Neural progenitor cell (in vitro differentiated cells): ENCODE data around the gene PLXNA4. TPM values are rescaled to one million over a fixed set of nuclear protein-coding genes. Genes with fewer than 3 reads are reported as not detected.
"Not testable (repeated sequence)": the region's sequence is repeated elsewhere in the genome, so short reads cannot be mapped to it uniquely, and the experiment has no call there.

Experiments used
- DNase-seq: peaks from one replicate; pipeline ENCODE4 v3.0.0-alpha.2; 2016; ENCODE audit warnings: low spot score
- H2AFZ ChIP-seq: fragments of 200-600 bp; sonication (generic); replicated peaks from 2 replicates; pipeline ENCODE4 v1.6.1; 2016; ENCODE audit warnings: antibody characterized with exemption
- H3F3A ChIP-seq: fragments of 200-600 bp; sonication (generic); 2 replicates; pipeline ENCODE4 v1.6.1; 2016; ENCODE audit warnings: antibody characterized with exemption, low read depth
- H3K27ac ChIP-seq: fragments of 200-600 bp; sonication (generic); 2 replicates; pipeline ENCODE4 v1.5.1; 2016; ENCODE audit warnings: mild to moderate bottlenecking
- H3K27me3 ChIP-seq: fragments of 200-600 bp; sonication (generic); 2 replicates; pipeline ENCODE4 v1.6.1; 2016; ENCODE audit warnings: mild to moderate bottlenecking, moderate library complexity
- H3K36me3 ChIP-seq: fragments of 200-600 bp; sonication (generic); 2 replicates; pipeline ENCODE4 v1.5.1; 2016
- H3K4me1 ChIP-seq: fragments of 200-600 bp; sonication (generic); 2 replicates; pipeline ENCODE4 v1.6.1; 2016; ENCODE audit warnings: mixed run types
- H3K4me2 ChIP-seq: fragments of 200-600 bp; sonication (generic); 2 replicates; pipeline ENCODE4 v1.6.1; 2016
- H3K4me3 ChIP-seq: fragments of 200-600 bp; sonication (generic); 2 replicates; pipeline ENCODE4 v1.5.1; 2016
- H3K79me2 ChIP-seq: fragments of 200-600 bp; sonication (generic); 2 replicates; pipeline ENCODE4 v1.6.1; 2016; ENCODE audit warnings: low read depth
- H3K9ac ChIP-seq: fragments of 200-600 bp; sonication (generic); 2 replicates; pipeline ENCODE4 v1.6.1; 2016
- H3K9me3 ChIP-seq: fragments of 200-600 bp; sonication (generic); 2 replicates; pipeline ENCODE4 v1.5.1; 2016; ENCODE audit warnings: low read depth
- H4K20me1 ChIP-seq: fragments of 200-600 bp; sonication (generic); 2 replicates; pipeline ENCODE4 v1.6.1; 2016; ENCODE audit warnings: low read depth
- H3K27ac Mint-ChIP-seq: 3 replicates; pipeline ENCODE4 v1.8.0; 2021; ENCODE audit warnings: mixed read lengths
- H3K27me3 Mint-ChIP-seq: 2 replicates; pipeline ENCODE4 v1.8.0; 2022; ENCODE audit warnings: low read depth, mild to moderate bottlenecking, inconsistent platforms, moderate library complexity, mixed read lengths; ENCODE audit not compliant: insufficient read depth
- H3K36me3 Mint-ChIP-seq: 3 replicates; pipeline ENCODE4 v1.8.0; 2021; ENCODE audit warnings: mixed read lengths
- H3K4me1 Mint-ChIP-seq: 3 replicates; pipeline ENCODE4 v1.8.0; 2021; ENCODE audit warnings: mixed read lengths
- H3K4me3 Mint-ChIP-seq: 3 replicates; pipeline ENCODE4 v1.8.0; 2021; ENCODE audit warnings: mild to moderate bottlenecking, moderate library complexity, mixed read lengths
- H3K9me3 Mint-ChIP-seq: 3 replicates; pipeline ENCODE4 v1.8.0; 2020; ENCODE audit warnings: mixed read lengths
- EZH2 ChIP-seq: fragments of 200-600 bp; sonication (generic); IDR thresholded peaks from 2 replicates; pipeline ENCODE4 v1.6.1; 2017; ENCODE audit warnings: antibody characterized with exemption, mild to moderate bottlenecking, moderate library complexity
- EZH2phosphoT487 ChIP-seq: fragments of 200-600 bp; sonication (generic); IDR thresholded peaks from 2 replicates; pipeline ENCODE4 v1.6.1; 2017; ENCODE audit warnings: antibody characterized with exemption
- total RNA-seq: library from RNA; depleted of rRNA; stranded (reverse); fragments of >200 nt; gene quantifications from 2 replicates; pipeline ENCODE4 v1.2.3, GENCODE V29; 2015; ENCODE audit warnings: low replicate concordance
- TF ChIP-seq, protein P1 (sequence below): fragments of 200-600 bp; sonication (generic); IDR thresholded peaks from 2 replicates; pipeline ENCODE4 v1.5.1; 2017; ENCODE audit warnings: antibody characterized with exemption, mild to moderate bottlenecking

PLXNA4 gene
- total RNA-seq, 1 donor from 2014 or later: 0.49 TPM

DNA sequence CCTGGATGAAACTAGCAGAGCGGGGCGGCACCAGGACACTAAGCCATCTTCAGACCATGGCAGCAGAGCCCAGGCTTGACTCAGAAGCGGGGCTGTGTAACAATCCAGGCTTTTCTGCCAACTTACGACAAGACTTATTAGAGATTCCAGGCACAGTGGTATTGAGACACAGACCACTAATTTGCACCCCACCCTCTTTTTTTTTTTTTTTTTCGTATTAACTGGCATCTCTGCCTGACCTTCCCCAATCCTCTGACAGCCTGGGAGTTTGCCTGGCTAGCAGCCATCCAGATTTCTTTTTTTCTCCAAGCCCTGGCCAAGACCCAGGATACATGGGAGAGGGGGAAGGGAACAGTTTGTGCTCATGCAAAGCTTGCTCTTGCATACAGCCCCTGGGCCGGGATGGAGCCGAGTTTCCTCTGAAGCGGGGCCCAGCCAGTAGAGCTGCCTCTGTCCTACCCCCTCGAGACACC, 182.4 kb downstream of the PLXNA4 start:
- Mint-ChIP-seq H3K9me3 (no peaks in the 10 kb centered on the region), H3K4me3 (no peak overlapping the region), H3K4me1 (peaks cover 3% of the 10 kb centered on the region), H3K27me3 (peaks cover 10% of the 10 kb centered on the region), H3K36me3 (no peaks in the 10 kb centered on the region), H3K27ac (no peak overlapping the region)
- H3K4me1 ChIP-seq: no peaks in the 10 kb centered on the region
- no peak overlapping the region for H3K4me3 ChIP-seq
- peaks cover 3% of the 10 kb centered on the region for H3K27me3 ChIP-seq
- no peaks in the 10 kb centered on the region for H4K20me1 ChIP-seq
- no peaks in the 10 kb centered on the region for H3F3A ChIP-seq
- H3K79me2 ChIP-seq: no peaks in the 10 kb centered on the region
- no peaks in the 10 kb centered on the region for H3K9me3 ChIP-seq
- no peak for DNase-seq
- H3K9ac ChIP-seq: no peak overlapping the region
- no peak overlapping the region for H3K27ac ChIP-seq
- no peaks in the 10 kb centered on the region for H3K36me3 ChIP-seq
- H3K4me2 ChIP-seq: no peak overlapping the region
- no peak overlapping the region for H2AFZ ChIP-seq
- TF ChIP-seq EZH2phosphoT487 (no peak), EZH2 (no peak)
- TF ChIP-seq, protein P1, sequence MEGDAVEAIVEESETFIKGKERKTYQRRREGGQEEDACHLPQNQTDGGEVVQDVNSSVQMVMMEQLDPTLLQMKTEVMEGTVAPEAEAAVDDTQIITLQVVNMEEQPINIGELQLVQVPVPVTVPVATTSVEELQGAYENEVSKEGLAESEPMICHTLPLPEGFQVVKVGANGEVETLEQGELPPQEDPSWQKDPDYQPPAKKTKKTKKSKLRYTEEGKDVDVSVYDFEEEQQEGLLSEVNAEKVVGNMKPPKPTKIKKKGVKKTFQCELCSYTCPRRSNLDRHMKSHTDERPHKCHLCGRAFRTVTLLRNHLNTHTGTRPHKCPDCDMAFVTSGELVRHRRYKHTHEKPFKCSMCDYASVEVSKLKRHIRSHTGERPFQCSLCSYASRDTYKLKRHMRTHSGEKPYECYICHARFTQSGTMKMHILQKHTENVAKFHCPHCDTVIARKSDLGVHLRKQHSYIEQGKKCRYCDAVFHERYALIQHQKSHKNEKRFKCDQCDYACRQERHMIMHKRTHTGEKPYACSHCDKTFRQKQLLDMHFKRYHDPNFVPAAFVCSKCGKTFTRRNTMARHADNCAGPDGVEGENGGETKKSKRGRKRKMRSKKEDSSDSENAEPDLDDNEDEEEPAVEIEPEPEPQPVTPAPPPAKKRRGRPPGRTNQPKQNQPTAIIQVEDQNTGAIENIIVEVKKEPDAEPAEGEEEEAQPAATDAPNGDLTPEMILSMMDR: no peak

DNA sequence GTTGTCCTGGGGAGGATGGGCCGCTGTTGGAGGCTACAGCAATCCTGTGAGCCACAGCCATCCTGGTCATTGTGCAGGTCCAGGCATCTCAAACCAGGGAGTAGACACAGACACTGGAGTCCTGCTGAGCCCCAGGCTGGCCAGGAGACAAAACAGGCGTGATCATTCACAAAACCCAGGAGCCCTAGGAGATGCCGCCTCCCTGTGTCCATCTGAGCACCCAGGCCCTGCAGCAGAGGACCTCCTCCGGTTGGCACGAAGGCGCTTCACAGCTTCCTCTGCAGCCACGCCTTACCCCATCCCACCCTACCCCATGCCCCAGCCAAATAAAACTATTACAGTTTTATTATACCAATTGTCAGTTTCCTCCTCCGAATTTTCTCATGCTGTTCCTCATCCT, 183.6 kb downstream of the PLXNA4 start:
- H3K79me2 ChIP-seq: no peaks in the 10 kb centered on the region
- H3K27me3 Mint-ChIP-seq: peaks cover 15% of the 10 kb centered on the region
- no peak for DNase-seq
- H3K27me3 ChIP-seq: peaks cover 7% of the 10 kb centered on the region
- H3K36me3 Mint-ChIP-seq: no peaks in the 10 kb centered on the region
- H3K9me3 Mint-ChIP-seq: no peaks in the 10 kb centered on the region
- no peaks in the 10 kb centered on the region for H3F3A ChIP-seq
- no peaks in the 10 kb centered on the region for H3K36me3 ChIP-seq
- H3K4me3 Mint-ChIP-seq: no peak overlapping the region
- H3K9ac ChIP-seq: no peak overlapping the region
- no peak overlapping the region for H2AFZ ChIP-seq
- no peaks in the 10 kb centered on the region for H4K20me1 ChIP-seq
- no peak overlapping the region for H3K4me2 ChIP-seq
- no peak overlapping the region for H3K27ac ChIP-seq
- no peaks in the 10 kb centered on the region for H3K4me1 Mint-ChIP-seq
- H3K4me3 ChIP-seq: no peak overlapping the region
- H3K9me3 ChIP-seq: no peaks in the 10 kb centered on the region
- H3K27ac Mint-ChIP-seq: no peak overlapping the region
- H3K4me1 ChIP-seq: no peaks in the 10 kb centered on the region
- TF ChIP-seq EZH2: no peak
- no peak for TF ChIP-seq EZH2phosphoT487
- TF ChIP-seq, protein P1: no peak

DNA sequence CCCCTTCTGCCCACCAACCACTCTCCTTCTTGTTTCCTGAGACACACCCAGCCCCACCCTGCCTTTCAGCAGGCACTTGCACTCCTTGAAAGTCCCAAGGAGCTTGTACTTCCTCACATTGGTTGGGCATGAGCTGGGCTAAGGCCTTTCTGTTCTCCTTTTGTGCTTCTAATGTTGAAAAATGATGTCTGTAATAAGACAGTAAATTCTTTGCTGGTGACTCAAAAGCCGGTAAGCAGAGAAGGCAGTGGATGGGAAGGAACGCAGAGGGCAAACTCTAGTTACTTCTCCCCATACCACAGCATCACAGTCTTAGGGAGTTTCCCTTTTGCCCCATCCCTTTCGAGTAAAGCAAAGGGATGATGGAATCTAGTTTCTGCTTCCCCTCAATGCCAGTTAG, 185.6 kb downstream of the PLXNA4 start:
- H3K27ac Mint-ChIP-seq: no peak overlapping the region
- Histone ChIP-seq H3K9ac (no peak overlapping the region), H3K27ac (no peak overlapping the region), H3K9me3 (no peaks in the 10 kb centered on the region), H4K20me1 (no peaks in the 10 kb centered on the region), H3K79me2 (no peaks in the 10 kb centered on the region), H3K27me3 (peaks cover 7% of the 10 kb centered on the region), H3K4me1 (peaks cover 10% of the 10 kb centered on the region), H3K4me2 (no peak overlapping the region), H2AFZ (no peak overlapping the region), H3K36me3 (no peaks in the 10 kb centered on the region), H3F3A (no peaks in the 10 kb centered on the region), H3K4me3 (no peak overlapping the region)
- DNase-seq: no peak
- no peak for TF ChIP-seq EZH2
- no peaks in the 10 kb centered on the region for H3K9me3 Mint-ChIP-seq
- H3K4me1 Mint-ChIP-seq: peaks cover 9% of the 10 kb centered on the region
- H3K4me3 Mint-ChIP-seq: no peak overlapping the region
- peaks cover 18% of the 10 kb centered on the region for H3K27me3 Mint-ChIP-seq
- no peaks in the 10 kb centered on the region for H3K36me3 Mint-ChIP-seq

DNA sequence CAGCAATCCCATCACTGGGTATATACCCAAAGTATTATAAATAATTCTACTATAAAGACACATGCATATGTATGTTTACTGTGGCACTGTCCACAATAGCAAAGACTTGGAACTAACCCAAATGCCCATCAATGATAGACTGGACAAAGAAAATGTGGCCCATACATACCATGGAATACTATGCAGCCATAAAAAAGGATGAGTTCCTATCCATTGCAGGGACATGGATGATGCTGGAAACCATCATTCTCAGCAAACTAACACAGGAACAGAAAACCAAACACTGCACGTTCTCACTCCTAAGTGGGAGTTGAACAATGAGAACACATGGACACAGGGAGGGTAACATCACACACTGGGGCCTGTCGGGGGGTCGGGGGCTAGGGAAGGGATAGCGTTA, 186.2 kb downstream of the PLXNA4 start:
- H3K4me1 ChIP-seq: peaks cover 10% of the 10 kb centered on the region
- H3K79me2 ChIP-seq, H3K9me3 ChIP-seq, H3K36me3 ChIP-seq, H3K27me3 ChIP-seq, H2AFZ ChIP-seq, H4K20me1 ChIP-seq, DNase-seq, H3K36me3 Mint-ChIP-seq, H3K4me2 ChIP-seq, H3K27ac Mint-ChIP-seq, H3F3A ChIP-seq, H3K9me3 Mint-ChIP-seq, H3K27ac ChIP-seq, H3K4me3 ChIP-seq, H3K4me3 Mint-ChIP-seq, H3K9ac ChIP-seq: not testable (repeated sequence)
- Mint-ChIP-seq H3K4me1 (peaks cover 12% of the 10 kb centered on the region), H3K27me3 (peaks cover 15% of the 10 kb centered on the region)
